HG02642 (cell line): ENCODE results near the gene DCAF11.

Experiments
- ATAC-seq: cut with Tn5 transposase; IDR thresholded peaks from one replicate; pipeline ENCODE4 v1.9.1; 2021; ENCODE audit warnings: mild to moderate bottlenecking; ENCODE audit not compliant: unreplicated experiment, poor library complexity

DCAF11 gene

DNA sequence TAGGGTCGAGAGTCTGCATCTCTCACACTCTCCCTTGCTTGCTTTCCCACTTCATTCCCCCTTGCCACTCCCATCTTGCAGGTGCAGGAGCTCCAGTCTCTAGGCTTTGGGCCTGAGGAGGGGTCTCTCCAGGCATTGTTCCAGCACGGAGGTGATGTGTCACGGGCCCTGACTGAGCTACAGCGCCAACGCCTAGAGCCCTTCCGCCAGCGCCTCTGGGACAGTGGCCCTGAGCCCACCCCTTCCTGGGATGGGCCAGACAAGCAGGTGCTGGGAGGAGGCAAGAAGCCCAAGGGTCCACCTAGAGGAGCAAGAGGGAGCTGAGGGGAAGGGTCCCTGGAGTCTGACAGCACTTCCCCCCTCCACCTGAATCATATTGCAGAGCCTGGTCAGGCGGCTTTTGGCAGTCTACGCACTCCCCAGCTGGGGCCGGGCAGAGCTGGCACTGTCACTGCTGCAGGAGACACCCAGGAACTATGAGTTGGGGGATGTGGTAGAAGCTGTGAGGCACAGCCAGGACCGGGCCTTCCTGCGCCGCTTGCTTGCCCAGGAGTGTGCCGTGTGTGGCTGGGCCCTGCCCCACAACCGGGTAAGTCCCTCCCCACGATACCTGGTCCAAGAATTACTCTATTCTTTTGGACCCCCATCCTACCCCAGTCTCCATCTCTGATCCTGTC is 37.0 kb downstream of the DCAF11 start:
- ATAC-seq: no peak

DNA sequence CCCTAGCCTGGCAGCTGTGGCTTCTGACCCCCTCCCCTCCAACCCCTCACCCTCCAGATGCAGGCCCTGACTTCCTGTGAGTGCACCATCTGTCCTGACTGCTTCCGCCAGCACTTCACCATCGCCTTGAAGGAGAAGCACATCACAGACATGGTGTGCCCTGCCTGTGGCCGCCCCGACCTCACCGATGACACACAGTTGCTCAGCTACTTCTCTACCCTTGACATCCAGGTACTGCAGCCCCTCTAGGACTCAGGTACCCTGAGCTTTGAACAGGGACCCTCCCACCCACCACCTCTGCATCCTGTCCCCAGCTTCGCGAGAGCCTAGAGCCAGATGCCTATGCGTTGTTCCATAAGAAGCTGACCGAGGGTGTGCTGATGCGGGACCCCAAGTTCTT is 40.5 kb downstream of the DCAF11 start:
- ATAC-seq: no peak

DNA sequence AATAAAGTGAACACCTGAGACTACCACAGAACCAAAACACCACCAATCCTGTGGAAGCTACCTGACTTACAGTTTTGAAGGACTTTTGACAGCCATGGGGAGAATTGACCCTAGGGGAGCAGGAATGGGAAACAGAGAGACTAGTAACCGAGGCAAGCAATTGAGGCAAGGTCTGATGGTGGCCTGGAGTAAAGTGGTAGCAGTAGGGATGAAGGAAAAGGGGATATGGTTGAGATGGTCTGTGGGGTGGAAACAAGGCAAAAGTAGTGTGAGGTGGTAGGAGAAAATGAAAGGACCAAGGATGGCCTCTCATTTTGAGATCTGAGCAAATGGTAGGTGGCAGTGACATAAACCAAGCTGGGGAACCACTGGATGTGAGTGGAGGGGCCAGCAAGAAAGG is 42.3 kb downstream of the DCAF11 start:
- no peak for ATAC-seq

DNA sequence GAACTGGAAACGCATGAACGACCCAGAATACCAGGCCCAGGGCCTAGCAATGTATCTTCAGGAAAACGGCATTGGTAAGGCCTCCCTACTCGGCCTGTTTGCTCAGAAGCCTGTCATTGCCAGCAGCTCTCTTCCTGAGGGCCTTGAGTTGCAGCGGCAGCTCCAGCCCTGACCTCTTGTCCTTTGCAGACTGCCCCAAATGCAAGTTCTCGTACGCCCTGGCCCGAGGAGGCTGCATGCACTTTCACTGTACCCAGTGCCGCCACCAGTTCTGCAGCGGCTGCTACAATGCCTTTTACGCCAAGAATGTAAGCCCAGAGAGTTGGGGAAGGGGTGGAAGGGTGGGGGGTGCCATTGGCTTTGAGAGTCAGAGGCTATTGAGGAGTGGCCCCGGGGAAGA is 42.8 kb downstream of the DCAF11 start:
- no peak for ATAC-seq

DNA sequence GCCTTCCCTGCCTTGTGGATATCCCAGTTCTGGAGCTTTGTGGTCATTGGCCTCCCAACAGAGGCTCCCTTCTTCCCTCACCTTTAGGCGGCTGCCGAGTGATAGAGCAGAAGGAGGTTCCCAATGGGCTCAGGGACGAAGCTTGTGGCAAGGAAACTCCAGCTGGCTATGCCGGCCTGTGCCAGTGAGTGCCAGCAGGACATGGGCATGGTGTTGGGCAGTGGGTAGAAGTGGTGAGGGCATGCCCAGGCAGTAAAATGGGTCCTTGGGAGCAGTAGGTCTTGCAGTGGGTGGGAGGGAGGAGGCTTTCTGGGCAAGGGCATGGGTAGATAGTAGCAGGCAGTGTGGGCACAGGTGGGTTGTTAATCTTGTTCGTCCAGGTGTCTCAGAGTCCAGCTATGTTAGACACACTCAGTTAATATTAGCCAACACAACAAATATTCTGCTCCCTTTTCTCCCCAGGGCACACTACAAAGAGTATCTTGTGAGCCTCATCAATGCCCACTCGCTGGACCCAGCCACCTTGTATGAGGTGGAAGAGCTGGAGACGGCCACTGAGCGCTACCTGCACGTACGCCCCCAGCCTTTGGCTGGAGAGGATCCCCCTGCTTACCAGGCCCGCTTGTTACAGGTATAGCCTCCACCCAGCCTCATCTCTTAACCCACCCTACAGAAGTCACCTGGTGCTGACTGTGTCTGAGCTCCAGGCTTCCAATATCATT is 45.4 kb downstream of the DCAF11 start:
- no peak for ATAC-seq

DNA sequence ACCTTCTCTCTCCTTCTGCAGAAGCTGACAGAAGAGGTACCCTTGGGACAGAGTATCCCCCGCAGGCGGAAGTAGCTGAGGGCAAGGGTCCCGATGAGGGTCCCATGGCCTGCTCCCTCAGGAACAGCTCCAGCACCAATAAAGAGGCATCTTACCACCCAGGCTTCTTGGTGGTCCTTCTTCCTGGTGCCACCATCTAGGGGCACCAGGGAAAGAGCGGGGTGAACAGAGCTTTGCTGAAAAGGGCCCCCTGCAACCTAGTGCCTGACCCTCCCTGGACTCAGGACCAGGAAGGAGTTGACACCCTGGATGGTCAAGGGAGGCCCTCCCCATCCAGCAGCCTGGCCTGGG is 45.9 kb downstream of the DCAF11 start:
- ATAC-seq: peak; percentile 0

DNA sequence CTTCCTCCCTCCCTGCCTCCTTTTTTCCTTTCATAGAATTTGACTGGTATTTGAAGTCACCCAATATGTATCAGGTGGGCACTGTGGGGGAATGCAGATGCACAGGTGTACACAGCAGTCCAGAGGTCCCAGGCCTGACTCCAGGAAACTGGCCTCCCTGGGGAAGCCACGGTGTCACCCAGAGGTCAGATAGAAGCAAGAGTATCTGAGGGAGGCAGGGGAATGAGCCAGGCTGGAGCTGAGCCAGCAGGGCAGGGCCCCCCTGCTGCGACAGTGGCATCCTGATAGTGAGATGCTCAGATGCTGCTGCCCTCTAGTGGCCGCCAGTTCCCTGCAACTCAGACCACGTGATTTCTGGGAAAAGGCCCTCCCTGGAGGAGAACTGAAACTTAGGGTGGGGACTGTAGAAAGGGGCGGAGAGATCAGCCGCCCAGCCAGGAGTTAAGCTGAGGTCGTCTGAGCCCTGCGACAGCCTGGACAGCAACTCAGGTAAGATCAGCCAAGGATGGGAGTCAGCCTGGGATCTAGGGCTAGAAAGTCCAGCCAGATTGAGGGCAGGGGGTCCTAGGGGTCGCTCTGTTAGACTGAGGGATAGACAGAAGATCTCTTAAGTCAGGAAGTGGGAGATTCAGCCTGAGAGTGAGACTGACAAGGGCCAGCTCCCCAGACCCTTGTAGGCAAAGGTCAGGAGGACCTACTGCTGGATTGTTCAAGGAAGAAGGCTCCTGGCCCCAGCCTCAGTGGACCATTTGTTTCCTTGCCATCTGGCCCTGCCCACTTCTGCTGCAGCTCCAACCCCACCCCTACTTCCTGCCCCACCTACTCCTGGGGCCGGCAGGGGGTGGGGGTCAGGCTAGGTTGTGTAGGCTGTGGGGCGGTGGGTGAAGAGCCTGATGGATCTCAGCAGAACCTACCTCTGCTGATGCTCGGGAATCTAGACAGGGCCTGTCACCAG is 46.5 kb downstream of the DCAF11 start, which contains the start of gene IRF9:
TSS of gene IRF9 (plus strand) at position 416 of the 955 bp plus-strand sequence. CDS start 880 bp downstream, outside the sequence.
- peak; percentile 85 for ATAC-seq

DNA sequence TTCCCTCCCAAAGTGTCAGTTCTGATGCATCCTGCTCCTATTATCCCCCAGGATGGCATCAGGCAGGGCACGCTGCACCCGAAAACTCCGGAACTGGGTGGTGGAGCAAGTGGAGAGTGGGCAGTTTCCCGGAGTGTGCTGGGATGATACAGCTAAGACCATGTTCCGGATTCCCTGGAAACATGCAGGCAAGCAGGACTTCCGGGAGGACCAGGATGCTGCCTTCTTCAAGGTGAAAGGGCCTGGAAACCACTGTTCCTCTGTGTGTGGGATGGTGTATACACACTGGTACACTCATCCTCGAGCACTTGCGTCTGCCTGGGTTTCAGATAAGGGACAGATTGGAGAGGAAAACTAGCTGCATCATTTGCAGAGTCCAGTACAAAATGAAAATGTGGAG is 47.5 kb downstream of the DCAF11 start:
- ATAC-seq: no peak

DNA sequence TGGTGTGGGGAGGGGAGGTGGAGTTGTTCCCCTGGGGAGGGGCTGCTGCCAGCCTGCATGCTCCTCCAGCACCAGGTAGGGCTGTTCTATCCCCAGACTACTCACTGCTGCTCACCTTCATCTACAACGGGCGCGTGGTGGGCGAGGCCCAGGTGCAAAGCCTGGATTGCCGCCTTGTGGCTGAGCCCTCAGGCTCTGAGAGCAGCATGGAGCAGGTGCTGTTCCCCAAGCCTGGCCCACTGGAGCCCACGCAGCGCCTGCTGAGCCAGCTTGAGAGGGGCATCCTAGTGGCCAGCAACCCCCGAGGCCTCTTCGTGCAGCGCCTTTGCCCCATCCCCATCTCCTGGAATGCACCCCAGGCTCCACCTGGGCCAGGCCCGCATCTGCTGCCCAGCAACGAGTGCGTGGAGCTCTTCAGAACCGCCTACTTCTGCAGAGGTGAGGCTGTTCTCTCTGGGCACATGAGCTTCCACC is 50.0 kb downstream of the DCAF11 start:
- no peak for ATAC-seq

DNA sequence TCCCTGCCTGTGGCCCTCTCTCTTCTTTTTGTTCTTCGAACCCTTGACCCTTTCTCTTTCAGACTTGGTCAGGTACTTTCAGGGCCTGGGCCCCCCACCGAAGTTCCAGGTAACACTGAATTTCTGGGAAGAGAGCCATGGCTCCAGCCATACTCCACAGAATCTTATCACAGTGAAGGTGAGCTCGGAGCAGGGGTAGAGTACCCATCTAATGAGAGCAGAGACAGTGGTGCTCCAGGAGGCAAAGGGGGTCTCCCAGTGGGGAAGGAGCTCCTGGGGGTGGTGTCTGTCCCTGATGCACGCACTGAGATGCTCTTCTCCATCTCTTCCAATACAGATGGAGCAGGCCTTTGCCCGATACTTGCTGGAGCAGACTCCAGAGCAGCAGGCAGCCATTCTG is 51.2 kb downstream of the DCAF11 start:
- ATAC-seq: no peak

DNA sequence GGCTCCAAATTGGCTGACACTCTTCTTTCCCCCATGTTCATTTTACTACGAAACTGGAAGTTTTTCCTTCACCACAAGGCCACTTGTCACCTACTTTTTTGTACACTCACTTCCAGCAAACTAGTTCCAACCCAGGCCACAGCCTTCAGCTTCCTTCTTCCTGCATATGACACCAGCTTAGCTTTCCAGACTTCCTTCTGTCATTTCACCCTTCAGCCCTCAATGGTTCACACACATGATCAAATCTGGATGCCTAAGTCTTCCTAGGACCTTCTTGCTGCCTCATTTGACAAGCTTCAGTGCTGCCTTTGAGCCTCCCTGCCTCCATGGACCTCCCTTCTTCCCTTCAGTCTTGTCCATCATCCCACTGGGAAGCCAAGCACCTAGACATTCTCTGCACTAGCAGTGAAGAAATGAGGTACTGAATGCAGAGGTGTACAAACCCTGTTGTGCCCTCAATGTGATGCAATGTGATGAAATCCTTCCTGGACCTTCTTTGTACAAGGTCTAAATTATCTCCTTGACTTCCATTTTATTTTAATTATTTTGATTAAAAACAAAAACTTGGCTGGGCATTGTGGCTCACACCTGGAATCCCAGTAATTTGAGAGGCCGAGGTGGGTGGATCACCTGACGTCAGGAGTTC is 53.0 kb downstream of the DCAF11 start:
- ATAC-seq: no peak

DNA sequence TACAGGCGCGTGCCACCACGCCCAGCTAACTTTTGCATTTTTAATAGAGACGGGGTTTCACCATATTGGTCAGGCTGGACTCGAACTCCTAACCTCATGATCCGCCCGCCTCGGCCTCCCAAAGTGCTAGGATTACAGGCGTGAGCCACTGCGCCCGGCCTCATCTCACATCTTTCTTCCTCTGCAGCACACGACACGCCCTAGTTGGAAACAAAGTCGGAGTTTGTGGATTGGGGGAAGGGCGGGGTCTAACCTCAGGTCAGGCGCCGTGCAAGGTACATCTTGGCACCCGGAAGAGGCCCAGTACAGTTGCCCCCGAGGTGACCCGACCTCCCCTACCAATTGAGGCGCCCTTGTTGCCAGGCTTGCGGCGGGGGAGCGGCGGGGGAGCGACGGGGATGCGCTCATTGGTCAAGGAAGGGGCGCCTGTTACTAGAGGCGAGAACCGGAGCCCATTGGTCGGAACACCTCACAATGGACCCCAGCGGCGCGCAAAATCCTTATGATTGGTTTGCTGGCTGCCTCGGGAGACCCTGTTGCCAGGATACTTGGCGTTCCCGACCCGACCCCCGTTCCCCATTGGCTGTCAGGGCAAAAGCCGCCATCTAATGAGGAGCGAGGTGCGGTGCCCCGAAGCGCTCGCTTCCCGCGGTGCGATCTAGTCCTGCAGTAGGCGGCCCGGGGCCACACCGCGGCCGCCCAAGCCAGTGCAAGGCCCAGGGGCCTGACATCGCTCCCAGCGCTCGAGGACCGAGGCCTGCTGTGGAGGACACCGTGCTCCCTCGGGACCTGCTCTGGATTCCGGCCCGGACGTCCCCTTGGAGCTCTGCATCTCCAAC is 57.1 kb downstream of the DCAF11 start, which contains the start of gene REC8:
TSS of gene REC8 (plus strand) at position 659 of the 839 bp plus-strand sequence. CDS start 473 bp downstream, outside the sequence.
- peak; percentile 70 for ATAC-seq

DNA sequence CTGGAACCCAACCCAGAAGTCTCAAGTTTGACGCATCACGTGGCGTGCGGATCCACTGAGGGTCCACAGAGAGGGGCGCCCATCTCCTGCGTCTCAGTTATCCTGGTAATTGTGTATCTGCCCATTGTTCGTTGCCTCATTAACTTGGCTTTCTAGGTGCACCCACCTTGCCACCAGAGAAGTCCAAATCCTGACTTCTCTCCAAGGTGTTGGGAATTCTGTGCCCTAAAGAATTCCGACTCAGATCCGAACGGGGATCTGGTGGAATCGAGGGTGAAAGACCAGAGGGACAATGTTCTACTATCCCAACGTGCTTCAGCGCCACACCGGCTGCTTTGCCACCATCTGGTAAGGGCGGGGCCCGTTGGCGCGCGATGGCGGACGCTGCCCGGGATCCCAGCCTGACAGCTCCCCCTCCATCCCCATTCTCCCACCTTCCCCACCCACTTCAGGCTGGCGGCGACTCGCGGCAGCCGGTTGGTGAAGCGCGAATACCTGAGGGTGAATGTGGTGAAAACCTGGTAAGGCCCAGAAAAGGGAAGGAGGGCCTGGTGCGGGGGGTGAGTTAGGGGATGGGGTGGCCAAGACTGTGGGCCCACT is 57.8 kb downstream of the DCAF11 start:
- no peak for ATAC-seq

DNA sequence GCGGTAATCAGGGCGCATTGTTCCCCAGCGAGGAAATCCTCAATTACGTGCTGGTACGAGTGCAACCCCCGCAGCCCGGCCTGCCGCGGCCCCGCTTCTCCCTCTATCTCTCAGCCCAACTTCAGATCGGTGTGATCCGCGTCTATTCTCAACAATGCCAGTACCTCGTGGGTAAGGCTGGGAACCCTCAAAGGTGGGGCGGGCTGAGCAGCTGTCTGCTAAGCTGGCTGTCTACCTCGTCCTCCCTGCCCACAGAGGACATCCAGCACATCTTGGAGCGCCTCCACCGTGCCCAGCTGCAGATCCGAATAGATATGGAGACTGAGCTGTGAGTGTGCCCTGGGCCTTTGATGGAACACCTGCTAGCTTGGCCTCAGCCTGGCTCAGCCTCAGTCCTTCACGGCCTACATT is 58.3 kb downstream of the DCAF11 start:
- no peak for ATAC-seq
